HG03457 (cell line): ENCODE measurements around the gene CBARP.
A peak's percentile ranks its signal among the peaks of the same experiment; 100 is the strongest.

Source experiments
- ATAC-seq: cut with Tn5 transposase; IDR thresholded peaks from one replicate; pipeline ENCODE4 v1.9.1; 2021; ENCODE audit warnings: moderate number of reproducible peaks; ENCODE audit not compliant: unreplicated experiment

CBARP gene

DNA sequence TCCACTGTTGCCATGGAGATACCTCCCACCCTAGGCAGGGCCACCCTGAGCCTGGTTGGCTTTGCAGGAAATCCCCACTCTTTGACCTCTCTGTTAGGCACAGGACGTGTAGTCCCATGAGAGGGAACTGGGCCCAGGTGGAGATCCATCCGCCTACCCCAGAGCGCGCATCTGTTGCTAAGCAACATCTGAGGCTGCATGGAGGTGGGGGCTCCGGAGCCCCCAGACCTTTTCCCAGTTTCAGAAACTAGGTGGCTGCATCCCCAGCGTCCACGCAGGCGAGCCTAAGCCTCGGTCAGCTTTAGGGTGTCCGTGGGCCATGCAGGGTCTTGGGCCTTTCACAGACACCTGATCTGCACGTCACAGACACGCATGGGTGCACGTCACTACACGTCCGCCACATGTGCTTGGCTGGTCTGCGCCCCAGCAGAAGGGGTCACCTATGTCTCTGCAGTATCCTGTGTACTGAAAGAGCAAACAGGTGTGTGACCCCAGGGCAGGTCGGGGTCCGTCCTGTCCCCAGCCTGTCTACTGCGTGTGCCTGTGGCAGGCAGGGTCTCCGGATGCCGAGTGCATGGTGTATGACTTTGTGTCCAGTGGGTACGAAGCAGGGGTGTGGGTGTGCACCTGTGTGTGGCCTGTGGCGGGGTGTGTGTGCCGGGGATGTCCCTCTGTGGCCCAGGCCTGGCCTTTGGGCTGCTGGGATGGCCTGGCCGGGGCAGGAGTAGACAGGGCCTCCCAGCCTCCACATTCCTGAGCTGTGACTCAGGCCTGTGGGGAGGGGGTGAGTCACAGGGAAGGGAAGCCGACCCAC is 27.2 kb upstream of the CBARP start:
- ATAC-seq, result no peak

DNA sequence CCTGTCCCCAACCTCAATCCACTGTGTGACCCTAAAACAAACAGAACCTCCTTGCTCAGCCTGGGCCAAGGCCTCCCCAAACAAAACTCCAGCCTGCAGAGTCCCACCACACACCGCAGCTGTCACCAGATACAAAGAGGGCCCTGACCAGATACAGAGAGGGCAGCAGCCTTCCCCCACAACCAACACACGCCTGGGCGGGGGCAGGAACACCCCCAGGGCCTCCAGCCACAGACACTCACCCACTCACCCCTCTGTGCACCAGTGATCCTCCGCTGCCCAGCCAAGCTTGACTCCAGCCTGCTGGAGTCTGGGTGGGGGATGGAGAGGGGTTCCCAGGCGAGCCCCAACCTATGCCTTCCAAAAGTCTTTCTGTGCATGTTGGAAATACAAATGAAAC is 25.4 kb upstream of the CBARP start:
- no peak for ATAC-seq

DNA sequence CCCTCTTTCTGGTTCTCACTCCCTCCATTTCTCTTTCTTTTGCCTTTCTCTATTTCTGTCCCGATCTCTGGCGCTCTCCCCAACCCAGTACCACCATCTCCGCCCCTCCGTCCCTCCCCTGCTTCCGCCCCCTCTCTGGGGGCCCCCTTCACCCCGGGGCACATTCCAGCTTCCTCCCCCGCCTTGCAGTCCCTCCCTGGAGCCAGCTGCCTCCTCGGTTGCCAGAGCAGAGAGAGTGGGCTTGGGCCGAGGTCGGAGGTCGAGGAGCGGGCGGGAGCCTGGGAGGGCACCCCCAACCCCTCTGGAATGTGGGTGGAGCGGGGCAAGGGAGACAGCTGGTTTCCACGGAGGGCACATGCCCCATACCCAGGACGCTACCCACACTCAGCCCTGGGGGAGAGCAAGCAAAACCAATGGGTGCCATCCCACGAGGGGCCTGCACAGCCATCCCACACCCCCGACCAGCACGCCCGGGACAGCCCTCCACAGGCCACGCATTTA is 24.9 kb upstream of the CBARP start:
- ATAC-seq, result no peak

DNA sequence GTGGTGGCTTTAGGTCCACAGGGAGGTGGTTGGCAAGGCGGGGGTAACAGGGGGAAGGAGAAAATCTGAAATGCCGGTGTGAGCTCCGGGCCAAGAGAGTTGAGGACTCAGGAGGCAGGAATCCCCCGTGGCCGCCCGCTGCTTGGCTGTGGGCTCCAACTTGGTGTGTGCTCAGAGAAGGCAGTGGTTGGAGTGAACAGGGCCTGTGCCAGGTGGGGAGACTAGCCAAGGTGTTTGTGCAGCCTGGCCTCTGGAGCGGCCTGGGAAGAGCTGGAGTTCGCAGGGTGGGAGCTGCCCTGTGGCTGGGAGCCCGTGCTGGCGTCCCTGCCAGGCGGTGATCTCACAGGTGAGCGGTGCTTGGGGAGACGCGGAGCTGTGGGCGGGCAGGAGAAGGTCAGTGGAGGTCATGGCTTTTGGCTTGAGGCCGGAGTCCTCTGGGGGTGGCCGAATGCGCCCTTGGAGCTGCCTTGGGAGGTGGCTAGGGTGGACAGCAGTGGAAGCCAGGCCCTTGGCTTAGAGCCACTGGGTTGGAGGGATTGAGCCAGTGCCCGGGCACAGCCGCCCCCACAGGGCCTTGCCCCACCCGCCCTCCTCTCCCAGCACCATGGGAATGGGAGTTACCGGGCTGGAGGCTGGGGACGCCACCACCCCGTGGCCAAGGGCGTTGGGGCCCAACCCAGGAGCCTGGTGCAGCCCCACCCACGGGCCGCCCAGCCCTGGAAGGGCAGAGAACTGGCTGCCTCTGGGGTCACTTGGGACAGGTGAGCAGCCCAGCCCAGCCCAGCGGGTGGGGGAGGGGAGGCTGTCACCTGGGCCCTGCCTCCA is 24.2 kb upstream of the CBARP start:
- no peak for ATAC-seq

- ATAC-seq, result no peak
Observed at GRCh38 chr19:1261538-1261797, 23.7 kb upstream of the CBARP start.

- ATAC-seq, result peak; percentile 37
Observed at GRCh38 chr19:1260749-1261537, 23.1 kb upstream of the CBARP start.

DNA sequence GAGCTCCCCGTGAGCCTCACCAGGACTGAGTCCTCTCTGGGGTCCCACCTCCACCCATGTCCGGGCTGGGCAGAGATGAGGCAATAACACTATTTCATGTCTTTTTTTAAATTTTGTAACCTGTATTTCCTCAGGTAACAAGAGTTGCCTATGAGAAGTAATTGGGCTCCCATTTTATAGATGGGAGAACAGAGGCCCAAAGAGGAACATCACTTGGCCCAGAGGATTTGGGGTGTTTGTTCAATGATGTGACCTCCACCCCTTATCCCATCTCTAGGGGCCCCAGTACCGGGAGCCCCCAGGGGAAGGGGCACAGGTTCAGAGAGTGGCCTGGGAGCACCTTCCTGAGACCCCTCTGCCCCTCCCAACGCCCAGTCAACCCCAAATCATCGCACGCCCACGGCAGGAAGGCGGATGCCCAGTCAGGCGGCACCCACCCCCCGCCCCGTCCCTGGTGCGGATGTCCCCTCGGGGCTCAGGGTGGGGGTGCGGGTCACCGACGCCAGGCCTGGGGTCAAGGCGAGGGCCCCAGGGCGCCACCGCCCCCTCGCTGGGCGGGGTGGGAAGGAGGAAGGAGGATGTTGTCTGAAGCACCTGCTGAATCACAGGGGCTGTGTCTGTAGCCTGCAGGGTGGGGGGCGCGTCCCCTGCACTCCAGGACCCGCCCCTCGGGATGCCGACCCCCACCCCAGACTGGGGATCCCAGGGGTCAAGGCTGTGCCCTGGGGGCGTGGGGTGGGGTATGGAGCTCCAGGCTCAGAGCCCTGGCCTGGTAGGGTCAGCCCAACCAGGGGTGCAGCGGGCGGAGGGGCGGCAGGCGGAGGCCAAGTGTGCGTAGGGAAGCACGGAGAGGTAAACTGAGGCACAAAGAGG is 22.3 kb upstream of the CBARP start:
- no peak for ATAC-seq

- ATAC-seq, result no peak
Observed at GRCh38 chr19:1259206-1259875, 21.5 kb upstream of the CBARP start.

GRCh38 chr19:1258707-1259205 is 21.0 kb upstream of the CBARP start:
- ATAC-seq, result no peak

DNA sequence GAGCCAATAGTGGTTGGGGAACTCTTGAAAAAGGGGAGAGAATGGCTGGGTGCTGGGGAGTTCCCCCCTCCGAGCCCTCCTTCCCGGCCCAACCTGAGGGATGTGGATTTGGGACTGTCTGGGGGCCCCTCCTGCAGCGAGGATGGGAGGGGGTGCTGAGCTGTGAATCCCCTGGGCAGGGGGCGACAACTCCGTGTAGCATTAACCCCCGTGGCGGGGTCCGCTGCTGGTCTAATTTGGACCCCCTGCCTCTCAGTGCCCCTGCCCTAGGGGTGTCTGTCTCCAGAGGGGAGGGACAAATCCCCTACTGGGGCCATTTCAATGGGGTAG is 20.3 kb upstream of the CBARP start:
- ATAC-seq, result no peak

- no peak for ATAC-seq
Observed at GRCh38 chr19:1257475-1258162, 19.8 kb upstream of the CBARP start.

- no peak for ATAC-seq
Observed at GRCh38 chr19:1256646-1257474, 19.1 kb upstream of the CBARP start.

- no peak for ATAC-seq
Observed at GRCh38 chr19:1255186-1256161, 17.7 kb upstream of the CBARP start.

GRCh38 chr19:1254530-1255185 is 16.9 kb upstream of the CBARP start:
- ATAC-seq, result no peak

DNA sequence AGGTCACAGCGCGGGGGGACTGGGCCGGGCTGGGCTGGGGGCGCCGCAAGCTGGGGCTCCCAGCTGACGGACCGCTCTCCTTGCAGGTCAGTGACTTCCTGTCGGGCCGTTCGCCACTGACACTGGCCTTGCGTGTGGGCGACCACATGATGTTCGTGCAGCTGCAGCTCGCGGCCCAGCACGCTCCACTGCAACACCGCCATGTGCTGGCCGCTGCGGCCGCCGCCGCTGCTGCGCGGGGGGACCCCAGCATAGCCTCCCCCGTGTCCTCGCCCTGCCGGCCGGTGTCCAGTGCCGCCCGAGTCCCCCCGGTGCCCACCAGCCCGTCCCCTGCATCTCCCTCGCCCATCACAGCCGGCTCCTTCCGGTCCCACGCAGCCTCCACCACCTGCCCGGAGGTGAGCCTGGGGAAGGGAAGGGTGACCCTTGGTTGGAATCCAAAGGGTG is 16.3 kb upstream of the CBARP start:
- ATAC-seq, result no peak

DNA sequence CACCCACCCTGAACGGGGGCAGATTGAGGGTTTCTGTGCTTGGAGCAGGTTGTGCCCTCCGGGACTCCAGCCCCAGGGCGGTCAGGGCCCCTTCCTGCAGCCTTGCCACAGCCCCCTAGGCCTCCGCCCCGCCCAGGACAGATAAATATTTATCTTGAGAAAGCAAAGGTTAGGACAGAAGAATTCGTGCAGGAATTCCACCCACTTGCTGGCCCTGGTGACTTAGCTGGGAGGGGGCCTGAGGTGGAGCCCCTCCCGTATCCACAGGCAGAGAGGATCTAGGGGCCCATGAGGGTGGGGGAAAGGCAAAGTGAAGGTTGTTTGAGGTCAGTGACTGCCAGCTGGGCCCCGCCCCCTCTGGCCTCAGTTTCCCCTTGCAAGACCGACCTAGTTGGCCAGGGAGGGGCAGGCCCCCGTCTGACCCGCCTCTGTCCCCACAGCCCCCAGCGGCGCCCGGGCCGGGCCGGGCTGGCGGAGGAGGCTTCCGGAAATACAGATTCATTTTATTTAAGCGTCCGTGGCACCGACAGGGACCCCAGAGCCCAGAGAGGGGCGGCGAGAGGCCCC is 15.8 kb upstream of the CBARP start:
- ATAC-seq, result no peak
